22Rv1 (cell line): Measurements from ENCODE around the gene RAD51B.

Source experiments
- H3K27ac ChIP-seq: fragments of 450-650 bp; 2 replicates; pipeline ENCODE4 v1.5.1; 2017
- ZFX ChIP-seq: fragments of 450-650 bp; IDR thresholded peaks from 2 replicates; pipeline ENCODE4 v1.6.1; 2017; ENCODE audit warnings: antibody characterized with exemption, borderline replicate concordance
- TF ChIP-seq, protein P1 (sequence below): fragments of 450-650 bp; IDR thresholded peaks from 2 replicates; pipeline ENCODE4 v1.5.1; 2017; ENCODE audit warnings: mild to moderate bottlenecking

Gene RAD51B

DNA sequence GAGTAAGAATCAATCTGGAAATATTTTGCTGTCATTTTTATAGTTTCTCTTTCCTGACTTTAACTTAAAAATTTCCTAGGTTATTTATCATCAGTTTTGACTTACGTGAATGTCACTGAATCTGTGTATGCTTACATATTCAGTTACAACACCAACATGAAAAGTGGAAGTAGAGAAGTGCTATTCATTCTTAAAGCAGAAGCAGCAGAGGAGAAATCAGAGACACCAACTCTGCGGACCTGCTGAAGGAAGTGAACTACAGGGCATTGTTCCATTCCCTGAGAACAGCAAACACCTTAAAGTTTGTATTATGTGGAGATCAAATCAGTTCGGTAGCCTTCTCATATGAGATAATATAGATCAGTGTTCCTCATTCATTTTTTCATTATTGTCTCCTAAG is 34.1 kb downstream of the RAD51B start:
- H3K27ac ChIP-seq = peak overlapping the region; percentile 25; the same call in 1 of the 2 replicates
- TF ChIP-seq ZFX = no peak

DNA sequence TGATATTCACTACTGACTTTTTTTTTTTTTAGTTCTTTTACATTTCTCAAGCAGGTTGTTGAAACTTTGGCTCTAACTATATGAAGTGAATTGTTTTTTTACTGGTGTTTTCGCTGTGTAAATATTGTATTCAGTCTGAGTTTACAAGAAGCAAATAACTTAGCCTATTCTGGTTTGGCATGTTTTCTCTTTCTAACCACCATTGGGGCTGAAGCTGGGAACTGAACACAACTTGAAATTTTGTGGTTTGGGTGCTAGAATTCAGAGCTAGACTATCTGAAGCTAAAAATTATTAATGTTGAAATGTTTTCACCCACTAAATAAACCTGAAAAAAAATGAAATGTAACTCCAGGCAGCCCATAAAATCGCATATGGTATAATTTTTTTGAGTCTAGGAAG is 37.2 kb downstream of the RAD51B start:
- TF ChIP-seq, protein P1, sequence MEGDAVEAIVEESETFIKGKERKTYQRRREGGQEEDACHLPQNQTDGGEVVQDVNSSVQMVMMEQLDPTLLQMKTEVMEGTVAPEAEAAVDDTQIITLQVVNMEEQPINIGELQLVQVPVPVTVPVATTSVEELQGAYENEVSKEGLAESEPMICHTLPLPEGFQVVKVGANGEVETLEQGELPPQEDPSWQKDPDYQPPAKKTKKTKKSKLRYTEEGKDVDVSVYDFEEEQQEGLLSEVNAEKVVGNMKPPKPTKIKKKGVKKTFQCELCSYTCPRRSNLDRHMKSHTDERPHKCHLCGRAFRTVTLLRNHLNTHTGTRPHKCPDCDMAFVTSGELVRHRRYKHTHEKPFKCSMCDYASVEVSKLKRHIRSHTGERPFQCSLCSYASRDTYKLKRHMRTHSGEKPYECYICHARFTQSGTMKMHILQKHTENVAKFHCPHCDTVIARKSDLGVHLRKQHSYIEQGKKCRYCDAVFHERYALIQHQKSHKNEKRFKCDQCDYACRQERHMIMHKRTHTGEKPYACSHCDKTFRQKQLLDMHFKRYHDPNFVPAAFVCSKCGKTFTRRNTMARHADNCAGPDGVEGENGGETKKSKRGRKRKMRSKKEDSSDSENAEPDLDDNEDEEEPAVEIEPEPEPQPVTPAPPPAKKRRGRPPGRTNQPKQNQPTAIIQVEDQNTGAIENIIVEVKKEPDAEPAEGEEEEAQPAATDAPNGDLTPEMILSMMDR = no peak
- no peak for TF ChIP-seq ZFX
- H3K27ac ChIP-seq = peak overlapping the region; percentile 43

DNA sequence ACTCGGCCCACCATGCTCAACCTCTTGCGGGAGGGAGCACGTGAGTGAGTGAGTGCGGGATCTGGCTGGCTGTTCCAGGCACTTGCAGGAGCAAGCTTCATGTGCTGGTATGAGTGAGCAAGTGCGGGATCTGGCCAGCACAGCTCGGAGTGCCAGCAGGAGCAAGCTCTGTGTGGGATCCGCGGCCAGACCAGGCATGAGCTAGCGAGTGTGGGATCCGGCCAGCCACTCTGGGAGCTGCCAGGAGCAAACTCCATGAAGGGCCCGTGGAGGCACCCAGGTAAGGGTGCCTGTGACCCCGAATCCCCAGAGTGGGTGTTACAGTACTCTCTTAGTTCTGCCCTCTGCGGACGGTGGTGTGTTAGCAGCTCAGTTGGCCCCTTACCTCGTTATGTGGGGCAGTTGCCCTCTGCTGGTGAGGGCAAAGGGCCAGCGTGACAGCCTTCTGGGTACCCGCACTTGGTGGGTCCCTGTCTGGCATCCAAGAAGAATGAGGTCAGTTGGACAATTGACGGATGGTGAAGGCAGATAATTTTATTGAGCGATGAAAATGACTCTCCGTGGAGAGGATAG is 38.3 kb downstream of the RAD51B start:
- H3K27ac ChIP-seq = no peak overlapping the region
- TF ChIP-seq, protein P1 = peak; percentile 13; the same call in 1 of the 2 replicates
- TF ChIP-seq ZFX = no peak

DNA sequence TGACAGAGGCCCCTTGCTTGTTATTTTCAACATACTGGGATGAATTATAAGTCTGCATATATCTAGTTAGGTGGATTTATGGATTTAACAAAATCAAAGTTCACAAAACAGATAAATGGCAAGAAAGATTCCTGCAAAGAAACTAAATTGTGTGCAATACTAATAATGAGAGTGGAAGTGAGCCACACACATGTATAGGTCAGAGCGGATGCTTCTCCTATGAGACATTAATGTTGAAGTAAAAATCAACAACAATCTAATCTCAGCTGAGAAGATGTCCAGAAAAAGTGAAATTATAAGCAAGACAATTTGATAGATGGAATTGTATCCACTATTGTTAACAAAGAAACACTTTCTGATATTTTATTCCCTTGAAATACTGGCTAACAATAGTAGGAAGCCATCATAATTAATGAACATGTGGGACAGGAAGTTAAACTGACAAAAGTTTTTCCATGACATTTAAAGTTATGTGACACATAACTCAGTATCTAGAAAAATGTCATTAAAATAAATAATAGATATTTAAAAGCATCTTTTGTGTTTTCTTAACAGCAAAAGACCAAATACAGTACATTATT is 39.7 kb downstream of the RAD51B start:
- H3K27ac ChIP-seq = no peak overlapping the region
- TF ChIP-seq ZFX = no peak
- TF ChIP-seq, protein P1 = no peak

DNA sequence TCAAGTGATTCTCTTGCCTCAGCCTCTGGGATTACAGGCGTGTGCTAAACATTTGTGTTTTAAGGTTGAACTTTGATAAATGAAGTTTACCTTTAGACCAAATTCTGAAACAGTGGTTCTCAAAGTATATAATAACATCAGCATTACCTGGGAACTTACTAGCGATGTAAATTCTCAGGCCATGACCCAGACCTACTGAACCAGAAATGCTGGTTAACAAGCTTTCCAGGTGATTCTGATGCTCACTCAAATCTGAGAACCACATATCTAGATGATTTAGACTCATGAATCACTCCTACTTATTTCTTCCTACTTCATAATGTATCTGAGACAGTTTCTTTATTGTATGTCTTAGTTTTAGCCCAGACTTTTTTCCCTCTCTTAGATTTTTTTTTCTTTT is 43.6 kb downstream of the RAD51B start:
- TF ChIP-seq, protein P1 = no peak
- TF ChIP-seq ZFX = no peak
- no peak overlapping the region for H3K27ac ChIP-seq

DNA sequence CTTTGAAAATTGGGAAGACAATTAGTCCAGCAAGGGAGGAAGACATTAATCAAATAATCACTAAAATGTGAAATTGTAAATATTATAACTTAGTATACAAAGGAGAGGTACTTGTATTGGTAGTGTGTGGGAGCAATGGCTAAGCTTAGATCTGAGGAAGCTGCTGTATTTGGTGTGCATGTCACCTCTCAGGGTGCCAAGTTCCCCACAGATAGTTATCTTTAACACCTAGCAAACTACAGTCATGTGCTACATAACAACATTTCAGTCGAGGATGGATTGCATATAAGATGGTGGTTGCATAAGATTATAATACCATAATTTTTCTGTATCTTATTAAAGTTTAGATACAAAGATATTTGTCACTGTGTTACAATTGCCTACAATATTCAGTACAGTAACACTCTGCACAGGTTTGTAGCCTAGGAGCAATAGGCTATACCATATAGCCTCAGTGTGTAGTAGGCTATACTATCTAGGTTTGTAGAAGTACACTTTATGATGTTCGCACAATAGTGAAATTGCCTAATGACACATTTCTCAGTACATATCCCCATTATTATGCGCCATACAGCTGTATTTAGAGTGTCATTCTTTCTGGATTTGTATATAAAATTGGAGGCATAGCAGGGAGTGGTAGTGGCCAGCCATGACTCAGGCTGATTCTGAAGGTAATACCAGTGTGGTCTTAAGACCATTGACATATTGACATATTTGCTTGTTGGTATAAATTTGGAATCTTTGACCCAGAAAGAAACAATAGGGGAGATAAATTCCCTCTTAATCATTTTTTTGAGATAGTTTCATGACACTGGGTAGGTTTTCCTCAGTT is 55.8 kb downstream of the RAD51B start:
- no peak overlapping the region for H3K27ac ChIP-seq
- no peak for TF ChIP-seq ZFX
- TF ChIP-seq, protein P1 = no peak

DNA sequence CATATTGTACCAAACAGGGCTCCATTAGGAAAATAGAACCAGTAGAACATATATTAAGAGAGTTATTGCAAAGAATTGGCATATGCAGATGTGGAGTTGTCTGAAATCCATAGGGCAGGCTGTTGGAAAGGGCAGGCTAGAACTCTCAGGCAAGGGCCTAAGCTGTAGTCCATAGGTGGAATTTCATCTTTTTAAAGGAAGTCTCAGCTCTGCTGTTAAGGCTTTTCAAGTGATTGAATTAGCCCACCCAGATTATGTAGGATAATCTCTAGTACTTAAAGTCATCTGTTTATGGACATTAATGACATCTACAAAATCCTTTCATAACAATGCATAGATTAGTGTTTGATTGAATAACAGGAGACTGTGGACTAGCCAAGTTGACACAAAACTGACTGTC is 59.4 kb downstream of the RAD51B start:
- TF ChIP-seq, protein P1 = no peak
- no peak for TF ChIP-seq ZFX
- H3K27ac ChIP-seq = no peak overlapping the region
